B cell (primary cell): ENCODE results near the gene SLC19A2. TPM values are rescaled to one million over a fixed set of nuclear protein-coding genes. Genes with fewer than 3 reads are reported as not detected.

Experiments used
- ATAC-seq: fragments of 200-7000 bp; cut with Tn5 transposase; one replicate; pipeline ENCODE4 v1.10.0; 2021; ENCODE audit warnings: low read depth, mild to moderate bottlenecking, moderate number of reproducible peaks, moderate library complexity
- CTCF ChIA-PET: fragments of 350-600 bp; sonication (Branson Sonifier 250); formaldehyde crosslinking; loops from one replicate; lab custom pipeline; 2021; ENCODE audit warnings: antibody characterized with exemption, inconsistent platforms; lab: Charles Lee
- POLR2A ChIA-PET: fragments of 350-600 bp; sonication (Branson Sonifier 250); formaldehyde crosslinking; loops from one replicate; lab custom pipeline; 2021; ENCODE audit warnings: antibody characterized with exemption; lab: Charles Lee
- DNase-seq: peaks from one replicate; pipeline ENCODE4 v3.0.0; 2013
- H2AFZ ChIP-seq: 2 replicates; pipeline ENCODE4 v1.6.1; 2012; ENCODE audit warnings: mild to moderate bottlenecking, low read depth, low read length; ENCODE audit not compliant: insufficient read depth, poor library complexity, severe bottlenecking
- H3K27ac ChIP-seq, 2 donors: 1 replicate in 1 of 2; 2 replicates in 1 of 2; pipeline ENCODE4 v1.5.1; 2012 to 2013; ENCODE audit warnings: low read length in 2 of 2, mild to moderate bottlenecking in 2 of 2, moderate library complexity in 1 of 2
- H3K27me3 ChIP-seq, 4 experiments: fragments of 200-600 bp in 1 of 4; sonication (generic) in 1 of 4; replicated peaks in 1 of 4; 1 replicate in 2 of 4; 2 replicates in 2 of 4; pipeline versions ENCODE4 v1.6.1 to v1.7.0; 2013 to 2016; ENCODE audit warnings: low read length in 3 of 4, mild to moderate bottlenecking in 2 of 4, mixed read lengths in 1 of 4, moderate library complexity in 1 of 4; ENCODE audit not compliant: insufficient read depth in 4 of 4, control insufficient read depth in 3 of 4; ENCODE audit errors: control extremely low read depth in 1 of 4
- H3K36me3 ChIP-seq, 2 experiments: replicated peaks in 1 of 2; 1 replicate in 1 of 2; 2 replicates in 1 of 2; pipeline versions ENCODE4 v1.6.1 to v1.7.1; 2013; ENCODE audit warnings: low read length in 1 of 2; ENCODE audit not compliant: insufficient read depth in 2 of 2, control insufficient read depth in 1 of 2; ENCODE audit errors: control extremely low read depth in 1 of 2, extremely low read depth in 1 of 2
- H3K4me1 ChIP-seq, 2 donors: fragments of 200-600 bp in 1 of 2; sonication (generic) in 1 of 2; 1 replicate in 1 of 2; 2 replicates in 1 of 2; pipeline versions ENCODE4 v1.5.1 to v1.6.1; 2013 to 2017; ENCODE audit warnings: low read length in 2 of 2; ENCODE audit not compliant: control insufficient read depth in 2 of 2, insufficient read depth in 2 of 2
- H3K4me2 ChIP-seq: replicated peaks from 2 replicates; pipeline ENCODE3; 2012; ENCODE audit warnings: mild to moderate bottlenecking, low read depth, low read length; ENCODE audit not compliant: poor library complexity, severe bottlenecking
- H3K4me3 ChIP-seq, 5 experiments: fragments of 200-600 bp in 1 of 5; sonication (generic) in 1 of 5; 1 replicate in 3 of 5; 2 replicates in 2 of 5; pipeline versions ENCODE4 v1.5.1 to v1.7.0; 2011 to 2016; ENCODE audit warnings: low read length in 4 of 5, mild to moderate bottlenecking in 4 of 5, low read depth in 2 of 5, control low read depth in 1 of 5, moderate library complexity in 1 of 5; ENCODE audit not compliant: insufficient read depth in 1 of 5; ENCODE audit errors: control extremely low read depth in 1 of 5, extremely low read depth in 1 of 5
- H3K79me2 ChIP-seq: fragments of 200-600 bp; sonication (generic); one replicate; pipeline ENCODE4 v1.6.0; 2016; ENCODE audit warnings: low read length; ENCODE audit not compliant: control insufficient read depth, insufficient read depth
- H3K9ac ChIP-seq: fragments of 200-600 bp; sonication (generic); 2 replicates; pipeline ENCODE4 v1.6.1; 2017; ENCODE audit warnings: mild to moderate bottlenecking, low read length, moderate library complexity
- H3K9me3 ChIP-seq, 3 donors: one replicate each; pipeline versions ENCODE4 v1.6.1 to v1.7.1; 2013; ENCODE audit warnings: low read length in 2 of 3; ENCODE audit not compliant: control insufficient read depth in 2 of 3, insufficient read depth in 1 of 3; ENCODE audit errors: control extremely low read depth in 1 of 3
- H4K20me1 ChIP-seq: 2 replicates; pipeline ENCODE4 v1.6.0; 2012; ENCODE audit warnings: mild to moderate bottlenecking, low read length; ENCODE audit not compliant: insufficient read depth, control insufficient read depth, poor library complexity, severe bottlenecking
- H3K27ac Mint-ChIP-seq: one replicate; pipeline ENCODE4 v1.8.0; 2021; ENCODE audit warnings: mixed read lengths
- H3K27me3 Mint-ChIP-seq: one replicate; pipeline ENCODE4 v1.8.0; 2021; ENCODE audit warnings: mixed read lengths
- H3K4me1 Mint-ChIP-seq: one replicate; pipeline ENCODE4 v1.8.0; 2021; ENCODE audit warnings: mixed read lengths
- H3K4me3 Mint-ChIP-seq: one replicate; pipeline ENCODE4 v1.8.0; 2021; ENCODE audit warnings: mixed read lengths
- H3K9me3 Mint-ChIP-seq: one replicate; pipeline ENCODE4 v1.8.0; 2022; ENCODE audit warnings: mixed read lengths; ENCODE audit not compliant: insufficient read depth
- EZH2 ChIP-seq: IDR thresholded peaks from 2 replicates; pipeline ENCODE4 v1.6.1; 2012; ENCODE audit warnings: borderline replicate concordance, low read depth, mild to moderate bottlenecking, moderate library complexity, low read length; ENCODE audit not compliant: insufficient read depth, poor library complexity, severe bottlenecking
- WGBS: methylation state at CpG from one replicate; pipeline ENCODE4 v1.1.5; 2013; ENCODE audit warnings: missing lambda C conversion rate; ENCODE audit not compliant: insufficient coverage; 5-methylcytosine and 5-hydroxymethylcytosine counted together
- intact Hi-C: fragments of 100-400 bp; cut with micrococcal nuclease; formaldehyde crosslinking; loops from one replicate; pipeline ENCODE4 v1.10.0; 2022
- polyA plus RNA-seq: library from polyadenylated mRNA; depleted of rRNA; stranded (reverse); fragments of >200 nt; gene quantifications from 2 replicates; pipeline ENCODE4 v1.2.3, GENCODE V29; 2012
- total RNA-seq, 2 donors: library from RNA; stranded (reverse); fragments of 120-200 nt in 1 of 2; gene quantifications; 1 replicate in 1 of 2; 2 replicates in 1 of 2; pipeline versions ENCODE4 v1.2.3 to v1.2.4, GENCODE V29; 2013 to 2022
- TF ChIP-seq, protein P1 (sequence below): fragments of 200-600 bp; IDR thresholded peaks from one replicate; pipeline ENCODE4 v1.8.0; 2022; ENCODE audit warnings: antibody characterized with exemption, mild to moderate bottlenecking

SLC19A2 gene
- total and polyA plus RNA-seq, 2 donors (not counting 1 experiment from before 2014, with no cell fraction given), result 1.5 to 3.9 TPM

DNA sequence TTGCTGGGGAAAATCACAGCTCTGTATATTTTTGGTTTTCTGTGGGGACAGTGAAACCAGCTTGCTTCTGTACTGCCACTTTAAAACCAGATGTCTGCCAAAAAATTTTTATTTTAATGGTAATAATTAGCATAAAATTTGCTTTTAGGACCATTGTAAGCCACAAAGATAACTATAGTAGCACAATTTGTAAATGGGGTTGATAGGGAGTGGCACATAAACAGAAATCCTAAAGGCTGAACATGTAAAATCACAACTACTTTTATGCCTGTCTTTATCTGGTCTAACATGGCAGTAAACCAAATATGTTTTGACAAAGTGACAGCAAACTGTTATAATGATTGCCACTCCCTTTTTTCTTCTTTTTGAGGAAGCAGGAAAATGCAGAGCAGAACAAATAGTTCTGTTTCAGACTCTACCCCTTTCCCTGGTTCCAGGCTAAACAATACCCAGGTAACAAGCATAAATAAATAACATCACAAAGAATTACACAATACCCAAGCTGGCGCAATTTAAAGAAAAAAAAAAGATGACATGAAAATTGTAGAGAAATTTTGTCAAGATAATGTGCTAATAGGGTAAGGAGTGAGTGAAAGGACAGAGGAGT lies 34.4 kb downstream of the SLC19A2 start:
- Mint-ChIP-seq H3K4me1 (no peaks in the 10 kb centered on the region), H3K9me3 (peaks cover 3% of the 10 kb centered on the region), H3K27ac (no peak overlapping the region), H3K4me3 (no peak overlapping the region), H3K27me3 (peaks cover 42% of the 10 kb centered on the region)
- H3K79me2 ChIP-seq, result no peaks in the 10 kb centered on the region
- H3K4me3 ChIP-seq, result no peak overlapping the region
- intact Hi-C loops, result no loop called here
- H3K4me2 ChIP-seq, result no peak overlapping the region
- H3K27ac ChIP-seq, result no peak overlapping the region
- TF ChIP-seq EZH2, result no peak
- TF ChIP-seq, protein P1, sequence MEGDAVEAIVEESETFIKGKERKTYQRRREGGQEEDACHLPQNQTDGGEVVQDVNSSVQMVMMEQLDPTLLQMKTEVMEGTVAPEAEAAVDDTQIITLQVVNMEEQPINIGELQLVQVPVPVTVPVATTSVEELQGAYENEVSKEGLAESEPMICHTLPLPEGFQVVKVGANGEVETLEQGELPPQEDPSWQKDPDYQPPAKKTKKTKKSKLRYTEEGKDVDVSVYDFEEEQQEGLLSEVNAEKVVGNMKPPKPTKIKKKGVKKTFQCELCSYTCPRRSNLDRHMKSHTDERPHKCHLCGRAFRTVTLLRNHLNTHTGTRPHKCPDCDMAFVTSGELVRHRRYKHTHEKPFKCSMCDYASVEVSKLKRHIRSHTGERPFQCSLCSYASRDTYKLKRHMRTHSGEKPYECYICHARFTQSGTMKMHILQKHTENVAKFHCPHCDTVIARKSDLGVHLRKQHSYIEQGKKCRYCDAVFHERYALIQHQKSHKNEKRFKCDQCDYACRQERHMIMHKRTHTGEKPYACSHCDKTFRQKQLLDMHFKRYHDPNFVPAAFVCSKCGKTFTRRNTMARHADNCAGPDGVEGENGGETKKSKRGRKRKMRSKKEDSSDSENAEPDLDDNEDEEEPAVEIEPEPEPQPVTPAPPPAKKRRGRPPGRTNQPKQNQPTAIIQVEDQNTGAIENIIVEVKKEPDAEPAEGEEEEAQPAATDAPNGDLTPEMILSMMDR, result no peak
- ChIA-PET POLR2A (no interaction called here), CTCF (no interaction called here)
- peaks cover 0 to 8% (median 0%) of the 10 kb centered on the region in 3 donors for H3K9me3 ChIP-seq
- ATAC-seq (no peak), DNase-seq (no peak)
- H3K9ac ChIP-seq, result no peak overlapping the region
- no peaks in the 10 kb centered on the region for H3K4me1 ChIP-seq
- no peaks in the 10 kb centered on the region for H3K36me3 ChIP-seq
- no peak overlapping the region for H2AFZ ChIP-seq
- WGBS, result no CpG with 5 or more reads among the region's 1 CpG
- no peaks in the 10 kb centered on the region for H4K20me1 ChIP-seq
- H3K27me3 ChIP-seq, result no peaks in the 10 kb centered on the region

DNA sequence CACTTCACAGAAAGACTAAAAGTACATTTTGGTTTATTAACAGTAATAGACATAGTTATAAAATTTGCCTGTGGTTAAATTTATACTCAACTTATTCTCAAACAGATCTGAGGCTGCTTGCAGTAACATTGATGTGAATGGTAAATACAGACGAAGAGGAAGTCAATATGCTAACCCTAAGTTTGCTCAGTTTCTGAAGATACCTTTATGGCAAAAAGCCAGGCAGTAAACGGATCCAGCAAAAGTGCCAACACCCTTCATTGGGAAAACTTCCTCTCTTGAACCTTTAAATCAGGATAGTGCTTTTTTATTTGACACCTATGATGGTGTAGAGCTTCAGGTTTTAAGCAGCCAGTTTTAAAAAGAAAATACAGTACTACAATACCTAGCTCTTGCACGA lies 41.8 kb downstream of the SLC19A2 start:
- Histone ChIP-seq H4K20me1 (no peaks in the 10 kb centered on the region), H3K27ac (no peak overlapping the region), H3K4me3 (no peak overlapping the region), H3K9me3 (peaks cover 0 to 3% (median 0%) of the 10 kb centered on the region in 3 donors), H3K9ac (no peak overlapping the region), H3K36me3 (no peaks in the 10 kb centered on the region), H3K4me1 (no peaks in the 10 kb centered on the region), H3K79me2 (no peaks in the 10 kb centered on the region), H3K27me3 (peaks cover 0 to 6% (median 0%) of the 10 kb centered on the region in 4 experiments), H3K4me2 (no peak overlapping the region), H2AFZ (no peak overlapping the region)
- intact Hi-C loops, result no loop called here
- Mint-ChIP-seq H3K4me1 (no peaks in the 10 kb centered on the region), H3K27me3 (peaks cover 30% of the 10 kb centered on the region), H3K4me3 (no peak overlapping the region), H3K9me3 (no peaks in the 10 kb centered on the region), H3K27ac (no peak overlapping the region)
- CTCF ChIA-PET, result no interaction called here
- DNase-seq (no peak), ATAC-seq (no peak)
- POLR2A ChIA-PET, result no interaction called here
- WGBS, result 40% methylated on average over 1 of the region's 3 CpGs
- no peak for TF ChIP-seq EZH2
- TF ChIP-seq, protein P1, result no peak
